GM08714 (cell line): ENCODE measurements around the gene ZNF555.
"Not testable (repeated sequence)": the region's sequence is repeated elsewhere in the genome, so short reads cannot be mapped to it uniquely, and the experiment has no call there.

Experiments used
- H3K4me3 ChIP-seq: fragments of 200-500 bp; sonication (Bioruptor generic); 2 replicates; pipeline ENCODE4 v1.5.1; 2014; ENCODE audit warnings: mild to moderate bottlenecking, low read length, inconsistent platforms
- ZNF274 ChIP-seq: IDR thresholded peaks from 2 replicates; pipeline ENCODE4 v1.6.1; 2012; ENCODE audit warnings: mild to moderate bottlenecking, low read depth, low read length

Gene ZNF555

GRCh38 chr19:2900296-2901252 lies 59.3 kb downstream of the ZNF555 start, which contains the start of gene ZNF57:
ZNF57 (plus strand) TSS chr19:2900928; CDS start chr19:2901046, 118 bp downstream.
- no peak for TF ChIP-seq ZNF274
- peak within 1 kb of the TSS; percentile 85 for H3K4me3 ChIP-seq

- TF ChIP-seq ZNF274 = no peak
- no peak overlapping the region for H3K4me3 ChIP-seq
Measured at GRCh38 chr19:2902590-2903218, 61.4 kb downstream of the ZNF555 start.

- not testable (repeated sequence) for H3K4me3 ChIP-seq
Measured at GRCh38 chr19:2903326-2903725, 62.1 kb downstream of the ZNF555 start.

- TF ChIP-seq ZNF274 = no peak
Measured at GRCh38 chr19:2905918-2906519, 64.7 kb downstream of the ZNF555 start.

GRCh38 chr19:2906631-2907195 lies 65.4 kb downstream of the ZNF555 start:
- no peak overlapping the region for H3K4me3 ChIP-seq
- TF ChIP-seq ZNF274 = no peak

More at GRCh38 chr19:2905918-2906519, 64.7 kb downstream of the ZNF555 start:
- no peak overlapping the region for H3K4me3 ChIP-seq
